GM19351 (cell line): ENCODE results near the gene CDH23.

ENCODE experiments used
- ATAC-seq: cut with Tn5 transposase; IDR thresholded peaks from one replicate; pipeline ENCODE4 v1.9.1; 2021; ENCODE audit warnings: mild to moderate bottlenecking, moderate library complexity; ENCODE audit not compliant: unreplicated experiment

Gene CDH23

DNA sequence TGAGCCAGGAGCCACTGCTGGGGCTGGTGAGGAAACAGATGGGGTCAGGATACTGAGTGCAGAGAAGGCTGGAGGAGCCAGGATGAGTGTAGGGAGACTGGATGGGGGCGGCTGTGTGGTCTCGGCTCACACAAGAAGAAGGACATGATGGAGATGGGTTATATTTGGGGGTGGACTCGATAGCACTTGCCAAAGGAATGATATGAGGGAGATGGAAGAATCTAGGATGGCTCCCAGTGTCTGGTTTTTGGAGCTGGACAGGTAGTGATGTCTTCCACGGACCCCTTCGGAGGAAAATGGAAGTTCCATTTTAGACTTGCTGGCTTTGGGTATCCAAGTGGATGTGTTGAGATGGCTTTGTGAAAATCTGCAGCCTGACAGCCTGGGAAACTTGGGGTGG, 83.9 kb downstream of the CDH23 start:
- ATAC-seq, result no peak

DNA sequence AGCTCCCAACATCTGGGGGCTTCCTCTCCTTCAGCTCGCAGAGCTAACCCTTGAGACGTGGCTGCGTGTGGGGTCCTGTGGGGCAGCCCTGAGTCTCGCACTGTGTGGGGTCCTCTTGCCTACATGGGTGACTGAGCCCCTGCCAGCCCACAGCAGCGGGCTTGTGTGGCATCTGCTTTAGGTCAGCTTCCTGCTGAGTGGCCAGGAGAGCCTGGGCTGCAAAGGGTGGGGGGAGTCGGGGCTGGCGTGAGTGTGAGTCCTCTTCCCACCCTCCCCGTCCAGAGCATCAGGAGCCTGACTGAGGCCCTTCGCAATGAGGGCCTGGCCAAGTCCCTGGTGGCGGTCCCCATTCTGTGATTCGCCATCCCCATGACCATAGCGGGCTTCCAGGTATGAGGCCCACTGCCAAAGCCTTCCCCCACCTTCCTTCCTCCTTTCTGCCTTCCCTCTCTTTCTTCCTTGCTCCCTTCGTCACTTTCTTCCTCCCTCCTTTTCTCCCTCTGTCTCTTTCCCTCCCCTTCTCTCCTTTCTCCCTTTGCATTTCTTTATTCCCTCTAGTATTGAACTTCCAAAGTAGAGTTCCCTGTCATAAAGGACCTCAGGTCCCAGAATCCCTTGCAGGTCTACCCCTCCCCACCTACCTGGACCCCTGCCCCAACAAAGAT, 85.2 kb downstream of the CDH23 start:
- ATAC-seq, result no peak

DNA sequence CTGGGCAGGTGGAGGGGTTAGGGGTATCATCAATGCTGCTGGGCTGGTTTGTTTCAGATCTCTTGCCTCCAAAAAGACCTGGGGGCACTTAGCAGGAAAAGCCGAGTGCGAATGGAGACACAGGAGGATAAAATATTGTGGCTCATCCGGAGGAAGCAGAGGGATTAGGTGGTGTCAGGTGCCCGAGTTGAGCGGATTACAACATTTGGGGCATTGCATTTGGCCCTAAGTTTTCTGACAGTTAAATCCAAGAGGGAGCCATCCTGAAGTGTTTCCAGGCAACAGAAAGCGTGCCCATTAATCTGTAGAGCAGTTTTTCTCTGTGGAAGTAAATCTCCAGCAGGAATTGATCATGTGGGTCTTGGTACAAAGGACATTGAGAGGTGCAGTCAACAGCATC, 85.9 kb downstream of the CDH23 start:
- ATAC-seq, result no peak

DNA sequence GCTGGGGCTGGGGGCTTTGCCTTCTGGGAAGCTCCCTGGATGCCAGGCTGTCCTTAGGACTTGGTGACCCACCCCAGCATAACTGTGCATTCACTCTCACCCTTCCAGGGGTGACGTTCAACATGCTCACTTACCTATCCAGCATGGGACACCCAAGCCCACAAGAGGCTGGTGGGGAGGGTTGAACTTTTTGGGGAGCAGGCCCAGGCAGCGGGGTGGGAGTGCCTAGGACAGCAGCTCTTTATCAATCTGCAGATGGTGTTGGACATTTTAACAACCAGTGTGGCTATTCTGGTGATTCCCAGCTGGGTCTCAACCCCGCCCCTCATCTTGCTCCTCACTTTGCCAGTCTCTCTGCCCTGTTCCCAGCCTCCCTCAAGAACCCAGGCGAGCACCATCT, 86.4 kb downstream of the CDH23 start:
- no peak for ATAC-seq

DNA sequence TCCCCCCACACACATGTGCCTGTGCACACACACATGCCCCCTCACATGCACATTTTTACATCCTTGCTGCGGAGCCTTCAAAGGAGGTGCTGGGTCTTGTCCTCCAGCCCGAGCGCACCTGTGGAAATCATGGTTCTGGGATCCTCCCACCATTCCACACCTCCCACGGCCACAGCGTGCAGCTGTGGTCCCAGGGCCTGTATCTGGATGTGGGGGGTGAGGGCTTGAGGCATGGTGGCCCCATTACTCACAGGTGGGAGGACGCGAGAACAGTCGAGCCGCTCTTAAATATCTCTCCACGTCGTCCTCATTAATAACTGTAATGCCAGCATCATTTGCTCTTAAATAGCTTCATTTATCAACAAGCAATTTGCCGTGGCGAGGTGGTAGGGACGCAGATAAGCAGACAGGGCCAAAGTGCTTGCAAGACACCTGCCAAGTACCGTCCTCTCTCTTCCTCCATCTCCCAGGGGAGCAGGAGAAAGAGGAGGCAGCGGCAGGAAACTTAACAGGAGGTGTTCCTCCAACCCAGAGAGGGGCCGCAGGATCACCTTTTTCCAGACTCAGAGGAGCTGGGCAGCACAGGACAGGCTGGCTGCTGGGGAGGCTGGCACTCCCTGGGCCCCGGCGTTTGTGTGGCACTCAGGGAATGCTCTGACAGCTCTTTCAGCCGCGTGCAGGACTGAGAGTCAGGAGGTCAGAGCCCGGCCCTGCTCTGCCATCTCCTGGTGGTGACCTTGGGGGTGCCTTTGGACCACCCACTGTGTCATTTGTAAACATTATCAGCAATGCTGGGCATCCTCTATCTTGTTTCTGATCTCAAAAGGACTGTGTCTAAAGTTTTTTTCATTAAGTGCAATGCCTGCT, 87.4 kb downstream of the CDH23 start:
- ATAC-seq, result no peak

DNA sequence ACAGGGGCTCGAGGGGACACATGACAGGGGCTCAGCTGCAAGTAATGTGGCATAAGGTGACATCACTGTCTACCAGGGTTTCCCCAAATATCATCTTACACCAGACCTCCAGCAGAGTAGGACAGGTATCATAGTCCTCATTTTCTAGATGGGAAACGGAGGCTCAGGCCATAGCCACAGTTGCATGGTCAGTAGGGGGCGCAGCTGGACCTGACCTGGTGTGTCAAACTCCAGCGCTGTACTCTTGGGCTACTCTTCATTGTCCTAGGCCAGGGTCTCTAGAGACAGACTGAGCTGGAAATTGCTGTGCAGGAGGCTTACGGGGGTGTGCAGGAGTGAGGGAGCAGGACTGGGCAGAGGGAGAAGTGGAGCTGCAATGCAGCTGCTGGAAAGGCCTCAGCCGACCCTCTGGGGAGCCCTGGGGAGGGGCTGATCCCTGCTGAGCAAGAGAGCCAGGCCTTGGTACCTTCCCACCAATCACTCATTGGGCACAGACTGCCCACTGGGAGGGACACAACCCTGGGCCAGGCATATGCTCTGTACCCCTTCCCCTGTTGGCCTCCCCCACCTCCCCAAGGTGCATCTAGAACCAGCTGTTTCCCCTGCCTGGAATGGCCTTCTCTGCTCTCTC, 89.9 kb downstream of the CDH23 start:
- ATAC-seq, result no peak

DNA sequence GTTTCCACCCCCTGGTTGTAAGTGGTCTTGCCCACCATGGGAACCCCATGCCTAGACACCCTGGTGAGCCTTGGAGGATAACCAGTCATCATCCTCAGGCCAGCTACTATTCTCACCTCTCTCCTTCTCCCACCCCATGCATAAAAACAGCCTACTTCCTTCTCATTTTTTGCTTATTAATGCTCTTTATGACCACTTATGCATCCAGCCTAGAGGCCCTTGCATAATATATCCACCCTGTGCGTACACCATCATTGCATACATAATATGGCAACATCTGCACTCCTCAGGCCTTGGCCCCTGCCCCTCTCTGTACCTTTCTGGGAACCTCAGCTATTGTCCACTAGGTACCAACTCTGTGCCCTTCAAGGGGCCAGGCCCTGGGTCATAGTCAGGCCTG, 91.0 kb downstream of the CDH23 start:
- ATAC-seq, result no peak

DNA sequence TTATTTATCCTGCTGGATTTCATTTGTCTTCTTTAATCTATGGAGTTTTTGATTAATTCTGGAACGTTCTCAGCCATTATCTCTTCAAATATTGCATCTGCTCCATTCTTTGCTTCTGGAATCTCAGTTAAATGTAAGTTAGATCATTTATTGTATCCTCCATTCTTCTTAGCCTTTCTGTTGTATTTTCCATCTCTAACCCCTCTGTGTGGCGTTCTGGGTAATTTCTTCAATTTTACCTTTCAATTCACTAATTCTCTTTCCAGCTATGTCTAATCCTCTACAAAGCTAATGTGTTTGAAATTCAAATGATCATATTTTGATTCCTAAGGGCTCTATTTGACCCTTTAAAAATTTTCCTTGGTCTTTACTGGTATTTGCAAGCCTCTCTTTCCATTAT, 92.4 kb downstream of the CDH23 start:
- ATAC-seq, result no peak

DNA sequence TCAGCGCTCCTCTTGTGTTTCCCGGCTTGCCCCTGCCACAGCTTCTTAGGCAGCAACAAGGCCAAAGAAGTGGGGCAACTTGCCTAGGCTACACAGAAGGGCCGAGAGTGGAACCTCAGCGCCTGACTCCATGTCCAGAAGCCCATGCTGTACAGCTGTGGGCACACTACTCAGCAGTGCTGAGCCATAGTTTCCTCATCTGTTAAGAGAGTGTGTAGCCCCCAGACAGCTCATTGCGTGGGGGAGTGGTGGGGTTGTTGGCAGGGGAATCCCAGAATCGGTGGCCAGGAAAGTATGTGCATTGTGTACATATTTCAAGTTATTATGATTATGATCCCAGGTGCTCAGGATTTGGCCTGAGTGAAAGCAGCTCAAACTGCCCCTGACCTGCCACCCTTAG, 96.2 kb downstream of the CDH23 start:
- ATAC-seq, result no peak

DNA sequence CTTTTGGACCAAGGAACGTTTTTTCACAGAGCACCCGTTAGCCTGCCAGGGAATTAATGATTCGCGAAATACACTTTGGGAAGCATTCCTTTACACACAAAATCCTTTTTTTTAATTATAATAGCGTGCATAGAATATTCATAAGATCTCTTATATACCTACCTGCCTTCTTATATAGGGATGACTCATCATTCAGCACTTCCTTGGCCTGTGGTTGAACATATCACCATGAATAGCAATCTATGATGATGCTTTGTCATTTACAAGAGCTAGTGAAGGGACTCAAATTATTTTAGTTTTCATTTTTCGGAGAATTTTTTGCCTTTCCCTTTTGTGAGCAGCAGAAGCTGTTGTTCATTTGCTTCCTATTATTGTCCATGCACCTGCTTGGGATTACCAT, 97.0 kb downstream of the CDH23 start:
- no peak for ATAC-seq

DNA sequence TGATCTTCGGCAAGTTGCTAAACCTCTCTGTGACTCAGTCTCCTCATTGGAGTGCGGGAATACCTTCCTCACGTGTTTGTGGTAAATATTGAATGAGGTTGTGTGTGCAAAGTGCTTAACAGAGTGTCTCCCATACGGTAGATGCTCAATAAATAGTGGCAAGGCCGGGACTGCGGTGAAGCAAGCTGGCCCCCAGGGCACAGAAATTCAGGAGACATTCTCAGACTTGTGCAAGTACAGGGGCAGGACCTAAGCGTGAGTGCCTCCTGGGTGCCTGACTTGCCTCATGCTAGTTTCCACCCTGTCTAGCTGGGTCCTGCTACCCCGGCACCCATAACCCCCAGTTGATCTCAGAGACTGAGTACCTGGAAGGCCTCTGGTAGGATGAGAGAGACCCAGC, 97.8 kb downstream of the CDH23 start:
- ATAC-seq, result no peak

DNA sequence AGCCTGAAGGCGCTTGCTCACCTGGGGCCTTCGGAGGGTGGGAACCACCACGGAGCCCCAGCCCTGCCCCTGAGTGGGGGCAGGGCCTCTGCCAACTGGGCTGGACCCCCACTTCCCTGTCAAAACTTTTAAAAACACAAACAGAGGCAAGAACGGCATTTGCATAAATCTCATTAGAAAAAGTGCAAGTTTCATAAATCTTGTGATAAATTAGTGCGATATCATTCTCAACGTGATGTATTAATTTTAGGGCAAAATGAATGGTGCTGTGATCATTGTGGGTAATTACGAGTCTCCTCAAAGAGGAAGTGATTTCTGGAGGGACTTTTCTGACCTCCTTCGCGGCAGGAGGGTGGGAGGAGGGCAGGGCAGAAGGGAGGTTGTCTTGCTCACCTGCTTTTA, 98.3 kb downstream of the CDH23 start:
- no peak for ATAC-seq

DNA sequence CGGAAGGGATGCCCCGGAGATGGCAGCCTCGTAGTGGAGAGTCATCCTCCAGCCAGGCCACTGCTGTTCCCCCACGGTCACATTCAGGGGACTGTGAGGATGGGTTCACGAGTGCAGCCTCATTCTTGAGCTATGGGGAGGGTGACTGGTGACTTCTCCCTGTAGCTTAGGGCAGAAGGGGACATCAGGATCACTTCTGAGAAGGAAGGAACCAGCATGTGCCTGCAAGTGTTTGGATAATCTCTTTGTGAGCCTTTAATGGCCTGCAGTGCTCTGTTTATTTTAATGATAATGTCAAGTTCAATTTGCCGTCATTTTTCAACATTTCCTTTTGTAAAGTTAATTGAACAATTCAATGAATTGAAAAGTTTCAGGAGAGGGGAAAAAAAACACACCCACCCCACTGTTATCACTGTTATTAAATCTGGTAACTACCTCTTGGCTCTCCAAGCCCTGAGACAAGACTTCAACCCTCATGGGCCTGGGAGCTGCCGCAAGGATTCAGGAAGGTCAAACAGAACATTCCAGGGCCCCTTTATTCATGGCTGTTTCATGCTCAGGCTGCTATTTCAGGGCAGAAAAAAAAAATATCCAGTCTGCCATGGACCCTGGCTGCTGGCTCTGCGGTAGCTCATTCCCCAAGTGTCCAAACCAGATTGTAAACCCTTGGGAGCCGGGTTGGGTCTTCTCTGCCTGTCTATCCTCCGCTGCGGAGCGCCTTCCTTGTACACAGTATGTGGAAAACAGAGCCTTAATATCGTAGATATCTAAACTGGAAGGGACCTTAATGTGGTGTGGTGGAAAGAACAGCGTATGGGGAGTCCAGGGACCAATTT, 100.4 kb downstream of the CDH23 start:
- ATAC-seq, result no peak

DNA sequence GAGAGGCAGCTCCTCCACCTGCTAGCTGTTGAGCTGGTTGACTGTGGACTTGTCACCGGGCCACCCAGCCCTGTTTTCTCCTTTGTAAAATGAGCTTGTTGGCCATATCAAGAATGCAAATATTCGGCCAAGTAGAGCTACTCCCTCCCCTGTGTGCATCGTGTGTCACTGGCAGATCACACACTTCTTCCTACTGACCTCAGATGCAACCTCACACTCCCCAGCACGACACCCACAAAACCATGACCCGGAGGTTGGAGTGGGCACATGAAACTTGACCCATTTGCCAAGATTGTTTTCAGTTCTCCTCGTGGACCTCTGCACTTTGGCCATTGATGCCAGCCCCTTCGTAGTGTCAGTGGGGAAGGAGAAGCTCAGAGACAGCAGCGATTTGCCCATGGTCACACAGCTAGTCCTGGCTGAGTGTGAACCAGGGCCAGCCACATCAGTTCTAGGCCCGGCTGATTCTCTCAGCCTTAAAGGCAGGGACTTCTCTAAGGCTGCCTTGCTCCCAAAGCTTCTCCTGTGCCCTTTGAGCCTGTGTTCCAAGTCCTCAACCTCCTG, 101.1 kb downstream of the CDH23 start:
- ATAC-seq, result no peak

DNA sequence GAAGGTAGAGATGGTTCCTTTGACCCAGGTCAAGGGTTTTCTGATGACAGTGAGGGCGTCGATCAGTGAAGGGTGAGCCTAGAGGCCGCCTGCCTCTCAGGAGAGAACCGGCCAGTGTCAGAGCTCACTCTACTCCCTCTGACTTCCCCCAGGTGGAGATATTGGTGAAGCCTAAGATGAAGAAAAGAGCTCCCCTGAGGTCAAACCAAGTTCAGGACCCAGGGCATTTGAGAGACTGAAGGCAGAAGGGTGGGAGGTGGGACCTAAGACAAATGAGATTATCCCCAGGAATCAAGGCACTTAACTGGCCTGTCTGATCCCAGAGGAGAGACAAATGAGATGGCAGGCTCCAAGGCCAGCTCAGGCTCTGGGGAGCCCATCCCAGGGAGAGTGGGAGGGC, 104.7 kb downstream of the CDH23 start:
- ATAC-seq, result no peak

DNA sequence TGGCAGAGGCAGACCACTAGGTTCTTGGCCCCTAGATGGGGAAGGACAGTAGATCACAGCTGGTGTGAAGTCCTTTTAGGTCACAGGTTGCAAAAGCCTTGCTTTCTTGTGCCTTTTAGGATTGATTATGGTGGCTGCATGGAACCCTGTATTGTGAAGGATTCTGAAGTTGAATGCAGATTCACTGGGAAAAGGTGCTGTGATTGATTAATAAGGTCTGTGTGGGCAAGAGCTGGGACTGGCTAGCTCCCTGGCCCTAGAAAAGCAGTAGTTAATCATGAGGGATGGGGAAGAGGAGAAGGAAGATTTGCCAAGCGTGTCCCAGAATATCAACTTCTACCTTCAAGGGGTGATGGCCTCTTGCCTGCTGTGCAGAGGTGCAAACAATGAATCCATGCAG, 105.5 kb downstream of the CDH23 start:
- ATAC-seq, result no peak

DNA sequence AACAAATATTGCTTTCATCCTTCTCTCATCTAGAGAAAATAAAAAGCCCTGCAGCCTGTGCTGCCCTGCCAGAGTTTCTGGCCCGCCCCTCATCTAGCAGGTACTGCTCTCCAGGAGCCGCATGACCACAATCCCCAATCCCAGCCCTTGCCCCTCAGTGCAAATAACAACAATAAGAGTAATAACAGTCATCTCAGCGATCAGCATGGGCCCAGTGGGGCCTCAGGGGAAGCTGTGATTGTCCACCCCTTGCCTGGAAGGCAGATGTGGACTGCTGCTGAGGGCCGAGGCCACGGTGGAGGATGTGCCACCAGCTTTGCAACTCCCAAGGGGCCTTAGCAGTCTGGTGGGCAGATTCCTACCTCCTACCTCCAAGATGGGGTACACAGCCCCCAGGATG, 106.1 kb downstream of the CDH23 start:
- no peak for ATAC-seq

DNA sequence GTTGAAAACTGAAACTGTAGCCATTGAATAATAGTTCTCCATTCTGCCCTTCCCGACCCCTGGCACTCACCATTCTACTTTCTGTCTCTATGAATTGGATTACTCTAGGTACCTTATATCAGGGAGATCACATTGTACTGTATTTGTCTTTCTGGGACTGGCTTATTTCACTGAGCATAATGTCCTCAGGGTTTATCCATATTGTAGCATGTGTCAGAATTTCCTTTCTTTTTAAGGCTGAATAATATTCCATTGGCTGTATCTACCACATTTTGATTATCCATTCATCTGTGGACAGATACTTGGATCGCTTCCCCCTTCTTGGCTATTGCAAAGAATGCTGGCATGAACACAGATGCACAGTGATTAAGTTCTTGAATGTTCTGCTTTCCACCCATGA, 107.4 kb downstream of the CDH23 start:
- ATAC-seq, result no peak

DNA sequence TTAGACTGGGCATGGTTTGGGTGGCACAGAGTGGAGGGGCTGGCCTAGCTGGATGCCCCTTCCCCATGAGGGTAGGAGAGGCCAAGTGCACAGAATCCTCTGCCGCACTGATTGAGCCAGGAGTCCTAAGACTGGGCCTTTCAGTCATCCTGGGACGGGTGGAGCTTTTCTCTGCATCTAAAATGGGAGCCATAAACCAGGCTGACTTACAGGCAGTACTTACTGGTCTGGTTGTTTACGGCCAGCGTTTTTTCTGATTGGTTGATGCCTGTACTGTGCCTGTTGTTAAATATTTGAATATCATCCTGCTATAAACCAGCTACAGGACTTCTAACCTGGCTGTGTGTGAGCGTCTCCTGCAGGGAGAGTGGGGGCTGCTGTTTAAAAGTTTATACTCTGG, 107.8 kb downstream of the CDH23 start:
- ATAC-seq, result no peak

DNA sequence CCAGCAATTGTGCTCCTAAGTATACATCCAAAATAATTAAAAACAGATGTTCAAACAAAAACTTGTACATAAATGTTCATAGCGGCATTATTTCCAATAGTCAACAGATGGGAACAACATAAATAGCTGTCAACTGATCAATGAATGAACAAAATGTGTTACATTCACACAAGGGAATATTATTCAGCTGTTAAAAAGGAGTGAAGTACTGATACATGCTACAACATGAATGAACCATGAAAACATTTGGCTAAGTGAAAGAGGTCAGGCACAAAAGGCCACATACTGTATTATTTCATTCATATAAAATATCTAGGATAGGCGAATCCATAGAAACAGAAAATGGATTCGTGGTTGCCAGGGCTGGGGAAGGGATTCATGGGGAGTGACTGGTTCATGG, 109.1 kb downstream of the CDH23 start:
- no peak for ATAC-seq

DNA sequence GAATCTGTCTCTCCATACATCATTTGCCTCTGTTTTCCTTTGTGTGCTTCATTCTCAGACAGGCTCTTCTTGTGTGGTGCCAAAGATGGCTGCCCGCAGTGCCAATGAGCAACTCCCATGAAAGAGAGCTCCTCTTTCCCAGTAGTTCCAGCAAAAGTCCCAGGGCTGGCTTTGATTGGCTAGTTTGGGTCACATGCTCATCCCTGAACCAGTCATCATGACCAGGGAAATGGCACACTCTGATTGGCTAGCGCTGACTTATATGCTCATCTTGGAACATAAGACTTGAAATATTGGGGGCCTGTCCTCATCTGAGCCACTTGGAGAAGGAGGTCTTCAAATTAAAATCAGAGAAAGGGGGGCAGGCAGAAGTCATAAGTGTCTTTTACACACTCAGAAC, 112.7 kb downstream of the CDH23 start:
- ATAC-seq, result no peak
